ENCODE data around the gene SLC12A8. TPM values are rescaled to one million over a fixed set of nuclear protein-coding genes. Genes with fewer than 3 reads are reported as not detected.

Gene SLC12A8
- total RNA-seq, 4 donors from 2014 or later = 1.0 TPM; not detected in 3

DNA sequence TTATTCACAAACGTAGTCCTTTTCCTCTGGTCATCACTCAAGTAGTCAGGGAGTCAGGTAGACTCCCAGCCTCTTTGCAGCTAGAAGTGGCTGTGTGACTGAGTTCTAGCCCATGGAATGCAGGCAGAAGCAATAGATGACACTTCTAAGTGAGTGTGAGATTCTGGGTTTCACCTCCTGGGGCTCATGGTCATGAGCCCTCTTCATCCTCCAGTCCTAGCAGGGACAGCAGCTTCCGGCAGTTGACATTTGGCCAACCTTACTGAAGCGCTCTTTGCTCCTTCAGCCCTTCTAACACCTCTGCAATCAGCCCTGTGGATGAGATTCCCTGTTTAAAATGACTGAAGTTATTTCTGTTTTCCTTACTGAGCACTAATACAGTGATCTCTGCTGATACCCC, 21.8 kb downstream of the SLC12A8 start:
- no peaks in the 10 kb centered on the region for H3K36me3 ChIP-seq
- no peaks in the 10 kb centered on the region for H3K9me3 ChIP-seq
- H3K4me1 ChIP-seq = no peaks in the 10 kb centered on the region
- in situ Hi-C loops (cut with MboI; ENCODE audit: low sequenced_read_pairs in 4 of 4) = no loop called here
- intact Hi-C loops (cut with DNase I; ENCODE audit: low total_unique reads) = no loop called here
- H3K27me3 ChIP-seq = no peaks in the 10 kb centered on the region
- no peak for TF ChIP-seq POLR2A (IDR thresholded peaks at IDR 0.05)
- TF ChIP-seq, protein P1, sequence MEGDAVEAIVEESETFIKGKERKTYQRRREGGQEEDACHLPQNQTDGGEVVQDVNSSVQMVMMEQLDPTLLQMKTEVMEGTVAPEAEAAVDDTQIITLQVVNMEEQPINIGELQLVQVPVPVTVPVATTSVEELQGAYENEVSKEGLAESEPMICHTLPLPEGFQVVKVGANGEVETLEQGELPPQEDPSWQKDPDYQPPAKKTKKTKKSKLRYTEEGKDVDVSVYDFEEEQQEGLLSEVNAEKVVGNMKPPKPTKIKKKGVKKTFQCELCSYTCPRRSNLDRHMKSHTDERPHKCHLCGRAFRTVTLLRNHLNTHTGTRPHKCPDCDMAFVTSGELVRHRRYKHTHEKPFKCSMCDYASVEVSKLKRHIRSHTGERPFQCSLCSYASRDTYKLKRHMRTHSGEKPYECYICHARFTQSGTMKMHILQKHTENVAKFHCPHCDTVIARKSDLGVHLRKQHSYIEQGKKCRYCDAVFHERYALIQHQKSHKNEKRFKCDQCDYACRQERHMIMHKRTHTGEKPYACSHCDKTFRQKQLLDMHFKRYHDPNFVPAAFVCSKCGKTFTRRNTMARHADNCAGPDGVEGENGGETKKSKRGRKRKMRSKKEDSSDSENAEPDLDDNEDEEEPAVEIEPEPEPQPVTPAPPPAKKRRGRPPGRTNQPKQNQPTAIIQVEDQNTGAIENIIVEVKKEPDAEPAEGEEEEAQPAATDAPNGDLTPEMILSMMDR (IDR thresholded peaks at IDR 0.05 in 4 of 5, conservative IDR thresholded peaks at IDR 0.05 in 1 of 5) = no peak
- H3K27ac ChIP-seq = no peak overlapping the region
- DNase-seq (no peak), ATAC-seq (no peak)
- H3K4me3 ChIP-seq = no peak overlapping the region

DNA sequence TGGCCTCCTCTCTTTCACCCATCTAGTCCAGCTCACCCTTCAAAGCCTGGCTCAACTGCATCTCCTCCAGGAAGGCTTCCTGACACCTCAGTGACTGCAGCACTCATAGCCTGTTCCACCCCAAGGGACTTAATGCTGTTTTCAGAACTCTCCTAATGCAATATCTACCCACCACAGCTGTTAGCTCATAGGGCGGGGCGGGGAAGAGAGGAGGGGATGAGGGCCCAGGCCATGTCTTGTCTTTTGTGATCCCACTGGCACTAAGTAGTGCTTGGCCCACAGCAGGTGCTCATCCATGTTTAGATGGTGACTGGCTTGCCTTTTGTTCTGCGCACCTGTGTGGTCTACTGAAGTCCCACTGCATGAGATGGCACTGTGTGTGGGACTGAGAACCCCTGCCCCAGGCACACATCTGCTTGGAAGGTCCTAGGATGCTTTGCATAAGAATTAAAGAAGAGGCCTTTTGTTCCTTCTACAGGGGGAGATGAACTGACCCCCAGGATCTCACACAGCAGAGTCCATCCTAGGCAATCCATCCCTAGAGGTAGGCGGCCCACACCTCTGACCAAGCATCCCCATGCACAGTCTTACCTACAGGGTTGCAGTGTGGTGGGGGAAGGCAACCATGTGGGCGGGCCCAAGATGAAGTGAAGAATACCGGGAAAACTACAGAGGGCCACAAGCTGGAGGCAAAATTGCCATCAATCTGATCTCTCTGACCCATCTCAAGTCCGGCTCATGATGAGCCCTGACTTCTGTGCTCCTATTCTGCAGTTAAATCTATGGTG, 23.0 kb downstream of the SLC12A8 start:
- in situ Hi-C loops (cut with MboI; ENCODE audit: low sequenced_read_pairs in 4 of 4) (no loop called here), intact Hi-C loops (cut with DNase I; ENCODE audit: low total_unique reads) (no loop called here)
- ATAC-seq (no peak), DNase-seq (no peak)
- Histone ChIP-seq H3K27ac (no peak overlapping the region), H3K4me3 (no peak overlapping the region), H3K4me1 (no peaks in the 10 kb centered on the region), H3K9me3 (no peaks in the 10 kb centered on the region), H3K36me3 (no peaks in the 10 kb centered on the region), H3K27me3 (no peaks in the 10 kb centered on the region)
- TF ChIP-seq, protein P1 (IDR thresholded peaks at IDR 0.05 in 4 of 5, conservative IDR thresholded peaks at IDR 0.05 in 1 of 5) = no peak
- no peak for TF ChIP-seq POLR2A (IDR thresholded peaks at IDR 0.05)

DNA sequence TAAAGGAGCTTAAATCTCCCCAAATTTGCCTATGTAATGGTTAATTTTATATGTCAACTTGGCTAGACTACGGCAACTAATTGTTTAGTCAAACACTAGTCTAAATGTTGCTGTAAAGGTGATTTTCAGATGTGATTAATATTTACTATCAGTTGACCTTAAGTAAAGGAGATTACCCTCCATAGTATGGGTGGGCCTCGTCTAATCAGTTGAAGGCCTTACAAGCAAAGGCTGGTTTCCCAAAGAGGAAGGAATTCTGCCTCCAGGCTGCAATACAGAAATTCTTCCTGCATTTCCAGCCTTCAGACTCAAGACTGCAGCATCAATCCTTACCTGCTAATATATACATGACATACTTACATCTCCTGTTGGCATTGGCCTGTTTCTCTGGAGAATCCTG, 23.6 kb downstream of the SLC12A8 start:
- intact Hi-C loops (cut with DNase I; ENCODE audit: low total_unique reads) (no loop called here), in situ Hi-C loops (cut with MboI; ENCODE audit: low sequenced_read_pairs in 4 of 4) (no loop called here)
- Histone ChIP-seq H3K27me3 (no peaks in the 10 kb centered on the region), H3K9me3 (no peaks in the 10 kb centered on the region), H3K4me1 (no peaks in the 10 kb centered on the region), H3K27ac (no peak overlapping the region), H3K36me3 (no peaks in the 10 kb centered on the region), H3K4me3 (no peak overlapping the region)
- TF ChIP-seq POLR2A (IDR thresholded peaks at IDR 0.05) = no peak
- TF ChIP-seq, protein P1 (IDR thresholded peaks at IDR 0.05 in 4 of 5, conservative IDR thresholded peaks at IDR 0.05 in 1 of 5) = no peak
- no peak for DNase-seq
- ATAC-seq = no peak

DNA sequence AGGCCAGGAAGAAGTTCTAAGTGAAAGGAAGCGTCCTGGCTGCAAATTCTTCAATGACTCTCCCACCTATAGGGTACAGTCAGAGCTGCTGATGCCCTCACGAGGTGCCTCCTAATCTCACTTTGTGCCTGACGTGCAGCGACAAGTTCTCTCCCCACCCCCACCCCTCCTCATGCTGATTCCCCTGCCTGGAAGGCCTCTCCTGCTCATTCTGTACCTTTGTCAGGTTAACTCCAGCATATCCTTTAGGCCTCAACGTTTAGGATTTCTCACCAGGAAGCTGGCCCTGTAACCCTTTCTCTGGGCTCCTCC, 25.0 kb downstream of the SLC12A8 start:
- Histone ChIP-seq H3K27me3 (no peaks in the 10 kb centered on the region), H3K4me1 (no peaks in the 10 kb centered on the region), H3K27ac (no peak overlapping the region), H3K4me3 (no peak overlapping the region), H3K36me3 (no peaks in the 10 kb centered on the region), H3K9me3 (no peaks in the 10 kb centered on the region)
- no peak for TF ChIP-seq POLR2A (IDR thresholded peaks at IDR 0.05)
- TF ChIP-seq, protein P1 (IDR thresholded peaks at IDR 0.05 in 4 of 5, conservative IDR thresholded peaks at IDR 0.05 in 1 of 5) = no peak
- intact Hi-C loops (cut with DNase I; ENCODE audit: low total_unique reads) (no loop called here), in situ Hi-C loops (cut with MboI; ENCODE audit: low sequenced_read_pairs in 4 of 4) (no loop called here)
- ATAC-seq = no peak
- no peak for DNase-seq
